Fibroblast of the aortic adventitia (primary cell): ENCODE measurements around the gene KRTAP10-2. TPM values are rescaled to one million over a fixed set of nuclear protein-coding genes. Genes with fewer than 3 reads are reported as not detected.

Experiments
- DNase-seq: peaks from one replicate; pipeline ENCODE4 v3.0.0-alpha.2; 2010; ENCODE audit warnings: low read depth
- H3K4me3 ChIP-seq: 2 replicates; pipeline ENCODE4 v1.5.1; 2011; ENCODE audit warnings: low read depth, mild to moderate bottlenecking, control low read depth, low read length, moderate library complexity
- total RNA-seq: library from RNA; depleted of rRNA; stranded (reverse); fragments of >200 nt; gene quantifications from 2 replicates; pipeline ENCODE4 v1.2.3, GENCODE V29; 2012; ENCODE audit warnings: low replicate concordance
- TF ChIP-seq, protein P1 (sequence below): IDR thresholded peaks from 2 replicates; pipeline ENCODE4 v1.5.1; 2011; ENCODE audit warnings: mild to moderate bottlenecking, low read length, control low read depth, inconsistent platforms; ENCODE audit not compliant: insufficient read depth

The KRTAP10-2 gene
- total RNA-seq, 1 donor: not detected

- DNase-seq: no peak
- TF ChIP-seq, protein P1, sequence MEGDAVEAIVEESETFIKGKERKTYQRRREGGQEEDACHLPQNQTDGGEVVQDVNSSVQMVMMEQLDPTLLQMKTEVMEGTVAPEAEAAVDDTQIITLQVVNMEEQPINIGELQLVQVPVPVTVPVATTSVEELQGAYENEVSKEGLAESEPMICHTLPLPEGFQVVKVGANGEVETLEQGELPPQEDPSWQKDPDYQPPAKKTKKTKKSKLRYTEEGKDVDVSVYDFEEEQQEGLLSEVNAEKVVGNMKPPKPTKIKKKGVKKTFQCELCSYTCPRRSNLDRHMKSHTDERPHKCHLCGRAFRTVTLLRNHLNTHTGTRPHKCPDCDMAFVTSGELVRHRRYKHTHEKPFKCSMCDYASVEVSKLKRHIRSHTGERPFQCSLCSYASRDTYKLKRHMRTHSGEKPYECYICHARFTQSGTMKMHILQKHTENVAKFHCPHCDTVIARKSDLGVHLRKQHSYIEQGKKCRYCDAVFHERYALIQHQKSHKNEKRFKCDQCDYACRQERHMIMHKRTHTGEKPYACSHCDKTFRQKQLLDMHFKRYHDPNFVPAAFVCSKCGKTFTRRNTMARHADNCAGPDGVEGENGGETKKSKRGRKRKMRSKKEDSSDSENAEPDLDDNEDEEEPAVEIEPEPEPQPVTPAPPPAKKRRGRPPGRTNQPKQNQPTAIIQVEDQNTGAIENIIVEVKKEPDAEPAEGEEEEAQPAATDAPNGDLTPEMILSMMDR: no peak
- H3K4me3 ChIP-seq: no peak overlapping the region
Observed at GRCh38 chr21:44526096-44526997, 25.0 kb downstream of the KRTAP10-2 start.

GRCh38 chr21:44525391-44526095 lies 25.8 kb downstream of the KRTAP10-2 start:
- TF ChIP-seq, protein P1: no peak
- H3K4me3 ChIP-seq: no peak overlapping the region
- DNase-seq: no peak

GRCh38 chr21:44524414-44525371 lies 26.6 kb downstream of the KRTAP10-2 start:
- no peak for DNase-seq
- TF ChIP-seq, protein P1: no peak
- no peak overlapping the region for H3K4me3 ChIP-seq

DNA sequence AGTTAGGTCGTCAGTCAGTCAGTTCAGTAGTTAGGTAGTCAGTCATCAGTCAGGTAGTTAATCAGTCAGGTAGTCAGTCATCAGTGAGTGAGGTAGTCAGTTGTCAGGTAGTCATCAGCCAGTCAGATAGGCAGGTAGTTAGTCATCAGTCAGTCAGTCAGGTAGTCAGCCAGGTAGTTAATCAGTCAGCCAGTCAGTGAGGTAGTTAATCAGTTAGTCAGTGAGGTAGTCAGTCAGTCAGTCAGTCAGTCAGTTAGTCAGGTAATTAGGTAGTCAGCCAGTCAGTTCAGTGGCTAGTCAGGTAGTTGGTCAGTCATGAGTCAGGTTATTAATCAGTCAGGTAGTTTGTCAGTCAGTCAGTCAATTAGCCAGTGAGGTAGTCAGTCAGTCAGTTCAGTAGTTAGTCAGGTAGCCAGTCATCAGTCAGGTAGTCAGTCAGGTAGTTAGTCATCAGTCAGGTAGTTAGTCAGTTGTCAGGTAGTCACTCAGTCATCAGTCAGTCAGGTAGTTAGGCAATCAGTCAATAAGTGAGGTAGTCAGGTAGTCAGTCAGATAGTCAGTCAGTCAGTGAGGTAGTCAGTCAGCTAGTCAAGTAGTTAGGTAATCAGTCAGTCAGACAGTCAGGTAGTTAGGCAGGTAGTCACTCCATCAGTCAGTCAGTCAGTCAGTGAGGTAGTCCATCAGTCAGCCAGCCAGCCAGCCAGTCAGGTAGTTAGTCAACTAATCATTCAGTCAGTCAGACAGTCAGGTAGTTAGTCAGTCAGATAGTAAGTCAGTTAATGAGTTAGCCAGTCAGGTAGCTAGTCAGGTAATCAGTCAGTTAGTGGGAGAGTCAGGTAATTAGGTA lies 27.5 kb downstream of the KRTAP10-2 start:
- DNase-seq: no peak
- H3K4me3 ChIP-seq: no peak overlapping the region
- TF ChIP-seq, protein P1: no peak

GRCh38 chr21:44522753-44523204 lies 28.5 kb downstream of the KRTAP10-2 start:
- DNase-seq: no peak
- TF ChIP-seq, protein P1: no peak
- H3K4me3 ChIP-seq: no peak overlapping the region
